T follicular helper cell (primary cell): ENCODE measurements around the gene CNPY1.

Source experiments
- DNase-seq: peaks from one replicate; pipeline ENCODE4 v3.0.0-alpha.2; 2020; ENCODE audit warnings: low read depth

The CNPY1 gene

DNA sequence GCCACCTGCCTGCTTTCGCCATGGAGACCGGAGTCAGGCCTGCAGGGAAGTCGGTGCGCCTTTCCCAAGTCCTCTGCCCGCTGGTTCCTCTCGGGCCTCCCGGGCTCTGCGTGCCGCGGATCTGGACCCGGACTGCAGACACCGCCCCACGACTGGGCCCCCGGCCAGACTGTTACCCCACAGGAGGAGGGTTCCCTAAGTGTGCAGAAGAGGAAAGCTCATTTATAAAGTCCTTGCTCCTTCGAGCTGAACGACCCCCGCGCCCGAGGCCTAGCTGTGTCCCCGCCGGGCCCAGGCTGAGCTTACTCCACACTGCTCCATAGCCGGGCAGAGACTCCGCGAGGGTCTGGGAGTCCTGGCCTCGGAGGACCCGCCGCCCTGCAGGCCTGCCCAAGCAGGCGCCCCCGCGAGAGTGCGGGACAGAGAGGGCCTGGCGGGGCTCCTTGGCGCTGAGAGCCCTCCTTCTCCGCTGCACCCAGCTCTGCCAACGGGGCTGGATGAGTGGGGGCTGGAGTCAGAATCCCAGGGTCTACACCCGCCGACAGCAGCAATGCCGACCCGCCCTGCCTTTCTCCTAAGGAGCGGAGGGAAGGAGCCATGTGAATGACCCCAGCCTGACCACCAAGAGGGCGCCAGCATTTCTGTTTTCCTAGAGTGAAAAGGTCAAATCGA is 80.1 kb downstream of the CNPY1 start:
- DNase-seq = no peak

DNA sequence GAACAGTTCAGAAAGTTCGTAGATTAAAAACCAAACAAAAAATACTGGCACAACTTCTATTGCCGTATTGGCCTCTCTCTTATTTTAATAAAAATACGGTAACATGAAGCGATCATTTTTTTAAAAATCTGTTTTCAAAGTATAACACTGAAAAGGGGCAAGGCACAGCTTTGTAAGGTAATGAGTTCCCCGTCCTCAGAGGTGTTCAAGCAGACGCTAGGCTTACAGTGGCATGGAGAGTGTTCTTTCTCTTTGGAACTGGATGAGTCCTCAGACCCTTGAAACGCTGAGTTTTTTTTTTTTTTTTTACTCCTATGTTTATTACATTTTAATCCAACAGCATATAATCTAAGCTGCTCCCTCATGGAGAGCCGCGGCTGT is 80.6 kb downstream of the CNPY1 start:
- no peak for DNase-seq

DNA sequence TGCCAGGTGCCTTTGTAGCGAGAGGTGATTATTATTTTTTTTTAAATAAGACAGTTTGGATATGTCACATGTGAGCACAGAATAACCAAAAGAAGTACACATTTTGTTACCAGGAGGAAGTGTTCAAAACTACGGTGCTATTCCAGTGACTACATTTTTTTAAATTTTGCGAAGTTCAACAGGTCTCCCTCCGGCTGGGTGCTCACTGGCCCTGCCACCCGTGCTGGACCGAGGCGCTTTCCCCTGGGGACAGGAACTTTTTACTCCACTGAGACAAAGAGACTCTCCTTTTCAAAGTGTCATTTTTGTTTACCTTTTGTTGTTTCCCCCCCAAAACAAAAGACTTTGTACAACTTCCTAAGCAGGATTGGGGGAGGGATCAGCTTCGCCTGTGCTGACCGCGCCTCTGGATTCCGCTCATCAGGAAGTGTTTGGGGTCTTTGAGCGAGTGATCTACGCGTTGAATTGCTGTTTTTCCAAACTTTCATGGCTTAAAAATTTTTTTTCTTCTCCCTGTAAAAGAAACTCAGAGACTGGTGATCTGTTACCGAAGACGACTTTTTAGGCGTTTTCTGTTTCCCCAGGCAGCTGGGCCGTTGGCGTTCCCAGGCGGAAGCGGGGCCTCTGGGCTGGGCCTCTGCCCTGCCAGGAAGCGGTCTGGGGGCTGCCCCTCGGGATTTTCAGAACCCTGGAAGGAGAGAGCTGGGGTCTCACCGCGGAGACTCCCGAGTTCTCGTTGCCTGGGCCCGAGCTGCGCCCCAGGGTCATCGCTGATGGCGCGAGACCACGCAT is 81.2 kb downstream of the CNPY1 start:
- no peak for DNase-seq

DNA sequence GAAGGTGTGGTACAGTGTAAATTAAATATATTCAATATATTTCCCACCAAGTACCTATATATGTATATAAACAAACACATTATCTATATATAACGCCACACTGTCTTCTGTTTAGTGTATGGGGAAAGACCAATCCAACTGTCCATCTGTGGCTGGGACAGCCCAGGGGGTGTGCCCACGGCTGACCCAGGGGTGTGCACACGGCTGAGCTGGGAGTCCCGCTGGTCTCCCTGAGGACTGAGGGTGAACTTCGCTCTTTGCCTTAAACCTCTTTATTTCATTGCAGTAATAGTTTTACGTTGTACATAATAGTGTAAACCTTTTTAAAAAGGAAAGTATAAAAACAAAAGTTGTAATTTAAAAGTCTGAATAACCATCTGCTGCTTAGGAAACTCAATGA is 82.2 kb downstream of the CNPY1 start:
- no peak for DNase-seq

DNA sequence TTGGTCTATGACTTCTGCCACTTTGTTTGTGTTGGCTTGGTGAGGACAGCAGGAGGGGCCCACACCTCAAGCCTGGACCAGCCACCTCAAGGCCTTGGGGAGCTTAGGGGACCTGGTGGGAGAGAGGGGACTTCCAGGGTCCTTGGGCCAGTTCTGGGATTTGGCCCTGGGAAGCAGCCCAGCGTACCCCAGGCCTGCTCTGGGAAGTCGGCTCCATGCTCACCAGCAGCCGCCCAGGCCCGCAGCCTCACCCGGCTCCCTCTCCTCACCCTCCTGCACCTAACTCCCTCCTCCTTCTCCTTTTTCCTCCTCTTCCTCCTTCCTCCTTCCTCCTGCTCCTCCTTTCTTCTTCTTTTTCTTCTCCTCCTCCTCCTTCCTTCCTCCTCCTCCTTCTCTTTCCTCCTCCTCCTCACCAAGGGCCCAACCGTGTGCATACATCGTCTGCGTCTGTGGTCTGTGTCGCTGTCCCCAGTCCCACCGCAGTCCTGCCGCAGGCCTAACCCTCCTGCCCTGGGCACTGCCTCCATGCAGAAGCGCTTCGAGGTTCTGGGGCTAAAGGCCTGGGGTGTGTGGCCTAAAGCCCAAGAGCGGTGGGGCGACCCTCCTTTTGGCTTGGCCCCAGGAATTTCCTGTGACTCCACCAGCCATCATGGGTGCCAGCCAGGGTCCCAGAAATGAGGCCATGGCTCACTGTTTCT is 83.1 kb downstream of the CNPY1 start:
- DNase-seq = no peak

DNA sequence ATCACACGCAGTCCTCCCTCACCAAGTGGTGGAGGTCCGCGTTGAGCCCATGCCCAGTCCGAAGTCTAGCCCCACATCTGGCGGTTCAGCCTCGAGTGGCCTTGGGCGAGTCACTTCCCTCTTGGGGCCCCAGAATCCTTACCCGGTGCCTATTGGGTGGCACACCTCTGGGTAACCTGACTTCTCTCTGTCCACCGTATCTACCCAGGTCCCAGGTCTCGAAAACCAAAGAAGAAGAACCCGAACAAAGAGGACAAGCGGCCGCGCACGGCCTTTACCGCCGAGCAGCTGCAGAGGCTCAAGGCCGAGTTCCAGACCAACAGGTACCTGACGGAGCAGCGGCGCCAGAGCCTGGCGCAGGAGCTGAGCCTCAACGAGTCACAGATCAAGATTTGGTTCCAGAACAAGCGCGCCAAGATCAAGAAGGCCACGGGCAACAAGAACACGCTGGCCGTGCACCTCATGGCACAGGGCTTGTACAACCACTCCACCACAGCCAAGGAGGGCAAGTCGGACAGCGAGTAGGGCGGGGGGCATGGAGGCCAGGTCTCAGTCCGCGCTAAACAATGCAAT is 84.1 kb downstream of the CNPY1 start:
- no peak for DNase-seq

DNA sequence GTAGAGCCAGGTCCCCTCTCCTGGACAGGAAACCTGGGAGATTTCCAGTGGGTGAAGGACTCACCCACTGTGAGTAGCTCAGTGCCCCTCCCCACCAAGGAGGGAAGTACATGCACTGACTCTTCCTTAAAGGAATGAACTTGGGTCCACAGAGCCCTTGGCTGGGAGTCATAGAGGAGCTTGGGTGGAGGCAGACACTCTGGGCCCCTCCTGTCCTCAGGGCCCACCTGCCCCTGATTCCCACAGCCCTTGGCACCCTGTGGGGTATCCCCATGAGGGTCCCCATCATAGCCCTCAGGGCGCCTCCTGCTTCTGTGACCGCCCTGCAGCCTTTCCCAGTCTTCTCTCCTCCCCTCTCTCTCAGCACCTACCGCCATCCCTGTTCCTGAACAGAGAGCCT is 84.7 kb downstream of the CNPY1 start:
- DNase-seq = no peak

DNA sequence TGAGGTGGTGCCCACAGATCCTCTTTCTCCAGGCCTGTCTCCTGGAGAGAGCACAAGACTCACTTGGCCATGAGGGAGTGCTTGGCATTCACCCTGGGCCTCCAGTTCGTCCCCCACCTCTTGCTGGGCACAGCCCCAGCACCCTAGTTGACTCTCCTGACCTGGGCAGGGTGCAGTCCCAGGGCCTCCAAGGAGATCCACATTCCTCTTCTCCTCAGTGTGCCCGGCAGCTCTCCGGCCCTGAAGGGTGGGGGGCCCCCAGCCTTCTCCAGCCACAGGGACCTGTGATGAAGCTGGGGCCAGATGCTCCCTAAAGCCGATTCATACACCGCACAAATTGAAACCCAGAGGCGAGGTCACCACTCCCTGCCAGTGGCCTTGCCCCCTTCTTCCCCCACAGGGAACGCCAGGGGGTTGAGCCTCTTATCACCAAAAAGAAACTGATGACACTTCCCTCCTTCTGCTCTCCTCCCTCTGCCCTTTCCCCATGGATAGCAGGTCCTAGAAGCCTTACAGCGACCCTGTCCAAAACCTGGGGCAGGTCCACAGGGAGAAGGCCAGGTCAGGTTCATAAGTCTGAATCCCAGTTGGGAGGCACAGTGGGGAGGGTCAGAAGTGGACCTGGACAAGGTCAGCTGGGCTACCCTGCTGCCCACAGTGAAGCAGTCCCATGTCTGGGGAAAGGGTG is 85.3 kb downstream of the CNPY1 start:
- DNase-seq = no peak

DNA sequence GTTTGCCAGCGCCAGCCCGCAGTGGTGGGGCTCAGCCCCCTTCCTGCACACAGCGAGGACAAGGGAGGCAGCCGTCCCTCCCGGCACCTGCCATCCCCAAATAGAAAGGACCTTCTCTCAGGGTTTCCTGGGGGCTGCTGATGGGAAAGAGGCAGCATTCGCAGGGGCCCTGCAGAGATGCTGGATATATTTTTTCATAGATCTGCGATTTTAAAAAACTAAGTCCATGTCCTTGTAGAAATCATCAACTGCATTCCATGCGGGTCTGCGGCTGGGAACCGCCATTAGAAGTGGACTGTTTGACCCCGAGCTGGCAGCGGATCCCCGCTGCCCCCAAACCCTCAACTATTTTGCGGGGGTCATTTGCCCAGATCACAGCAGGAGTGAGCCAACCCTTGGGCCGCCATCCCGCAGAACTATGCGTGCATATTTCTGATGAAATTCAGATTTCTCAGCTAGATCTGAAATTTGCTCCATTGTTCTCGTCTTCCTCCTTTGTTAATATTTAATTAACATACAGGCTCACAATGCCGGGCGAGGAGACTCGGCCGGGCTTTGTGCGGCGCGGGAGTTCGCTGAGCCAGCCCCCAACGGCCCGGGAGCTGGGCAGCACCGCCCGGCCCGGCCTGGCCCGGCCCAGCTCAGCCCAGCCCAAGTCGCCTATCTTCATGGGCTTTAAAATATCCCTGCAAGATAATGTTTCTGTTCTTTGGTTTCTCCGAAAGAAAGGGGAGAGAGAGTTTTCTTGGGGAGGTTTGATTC is 86.5 kb downstream of the CNPY1 start:
- DNase-seq = no peak

DNA sequence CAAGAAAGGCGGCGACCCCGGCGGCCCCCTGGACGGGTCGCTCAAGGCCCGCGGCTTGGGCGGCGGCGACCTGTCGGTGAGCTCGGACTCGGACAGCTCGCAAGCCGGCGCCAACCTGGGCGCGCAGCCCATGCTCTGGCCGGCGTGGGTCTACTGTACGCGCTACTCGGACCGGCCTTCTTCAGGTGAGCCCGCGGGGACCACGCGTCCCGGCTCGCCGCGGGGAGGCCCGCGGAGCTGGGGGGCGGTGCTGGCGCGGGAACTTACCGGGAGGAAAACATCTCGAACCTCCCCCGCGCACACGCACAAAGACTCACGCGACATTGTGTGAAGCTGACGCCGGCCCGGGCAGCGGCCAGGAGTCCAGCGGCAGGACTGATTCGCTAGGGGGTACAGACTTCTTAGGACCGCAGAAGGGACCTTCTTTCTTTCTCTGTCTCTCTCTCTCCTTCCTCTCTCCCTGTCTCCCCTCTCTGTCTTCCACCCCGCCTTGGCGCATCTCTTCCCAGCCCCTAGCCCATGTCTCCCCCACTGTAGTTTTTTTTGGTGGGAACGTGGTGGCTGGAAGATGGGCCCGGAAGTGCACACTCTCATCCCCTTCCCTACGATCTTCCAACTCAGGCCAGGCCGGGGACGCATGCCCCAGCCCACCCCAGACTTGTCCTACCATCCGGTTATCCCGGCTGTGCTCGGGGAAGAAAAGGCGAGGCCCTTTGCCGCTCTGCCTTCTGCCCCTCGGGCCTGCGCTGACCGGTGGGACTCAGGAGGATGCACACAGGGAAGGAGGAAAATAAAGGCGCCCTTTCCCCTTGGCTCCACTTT is 87.3 kb downstream of the CNPY1 start:
- DNase-seq = no peak

DNA sequence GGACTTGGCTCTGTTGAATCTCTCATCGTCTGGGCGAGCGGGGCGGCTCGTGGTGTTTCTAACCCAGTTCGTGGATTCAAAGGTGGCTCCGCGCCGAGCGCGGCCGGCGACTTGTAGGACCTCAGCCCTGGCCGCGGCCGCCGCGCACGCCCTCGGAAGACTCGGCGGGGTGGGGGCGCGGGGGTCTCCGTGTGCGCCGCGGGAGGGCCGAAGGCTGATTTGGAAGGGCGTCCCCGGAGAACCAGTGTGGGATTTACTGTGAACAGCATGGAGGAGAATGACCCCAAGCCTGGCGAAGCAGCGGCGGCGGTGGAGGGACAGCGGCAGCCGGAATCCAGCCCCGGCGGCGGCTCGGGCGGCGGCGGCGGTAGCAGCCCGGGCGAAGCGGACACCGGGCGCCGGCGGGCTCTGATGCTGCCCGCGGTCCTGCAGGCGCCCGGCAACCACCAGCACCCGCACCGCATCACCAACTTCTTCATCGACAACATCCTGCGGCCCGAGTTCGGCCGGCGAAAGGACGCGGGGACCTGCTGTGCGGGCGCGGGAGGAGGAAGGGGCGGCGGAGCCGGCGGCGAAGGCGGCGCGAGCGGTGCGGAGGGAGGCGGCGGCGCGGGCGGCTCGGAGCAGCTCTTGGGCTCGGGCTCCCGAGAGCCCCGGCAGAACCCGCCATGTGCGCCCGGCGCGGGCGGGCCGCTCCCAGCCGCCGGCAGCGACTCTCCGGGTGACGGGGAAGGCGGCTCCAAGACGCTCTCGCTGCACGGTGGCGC is 88.1 kb downstream of the CNPY1 start, which contains the start of gene EN2:
Gene EN2 (plus strand): TSS at position 19 of the 767 bp plus-strand sequence. CDS start 249 bp downstream, at position 268.
- no peak for DNase-seq

DNA sequence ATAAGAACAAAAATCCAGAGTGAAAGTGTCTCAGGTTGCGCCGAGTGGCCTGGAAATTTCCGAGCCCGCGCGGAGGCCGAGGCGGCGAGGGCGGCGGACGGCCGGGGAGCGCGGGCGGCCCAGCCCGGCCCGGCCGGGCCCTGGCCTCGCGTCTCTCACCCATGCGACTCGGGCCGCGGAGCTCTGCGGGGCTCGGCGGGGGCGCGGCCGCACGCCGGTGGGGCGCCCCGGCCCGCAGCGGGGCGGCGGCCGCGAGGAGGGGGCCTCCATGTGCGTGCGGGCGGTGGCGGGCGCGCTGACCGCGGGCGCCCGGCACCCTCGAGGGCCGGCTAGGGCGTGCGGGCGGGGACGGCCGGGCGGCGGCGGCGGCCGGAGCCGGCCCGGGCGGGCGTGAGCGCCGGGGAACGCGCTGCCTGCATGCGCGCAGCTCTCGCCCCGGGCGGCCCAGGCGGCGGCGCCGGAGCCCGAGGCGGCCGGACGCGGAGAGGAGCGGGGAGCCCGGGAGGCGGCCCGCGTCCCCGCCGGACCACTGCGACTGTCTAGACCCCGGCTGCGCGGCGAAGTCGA is 88.7 kb downstream of the CNPY1 start:
- no peak for DNase-seq

DNA sequence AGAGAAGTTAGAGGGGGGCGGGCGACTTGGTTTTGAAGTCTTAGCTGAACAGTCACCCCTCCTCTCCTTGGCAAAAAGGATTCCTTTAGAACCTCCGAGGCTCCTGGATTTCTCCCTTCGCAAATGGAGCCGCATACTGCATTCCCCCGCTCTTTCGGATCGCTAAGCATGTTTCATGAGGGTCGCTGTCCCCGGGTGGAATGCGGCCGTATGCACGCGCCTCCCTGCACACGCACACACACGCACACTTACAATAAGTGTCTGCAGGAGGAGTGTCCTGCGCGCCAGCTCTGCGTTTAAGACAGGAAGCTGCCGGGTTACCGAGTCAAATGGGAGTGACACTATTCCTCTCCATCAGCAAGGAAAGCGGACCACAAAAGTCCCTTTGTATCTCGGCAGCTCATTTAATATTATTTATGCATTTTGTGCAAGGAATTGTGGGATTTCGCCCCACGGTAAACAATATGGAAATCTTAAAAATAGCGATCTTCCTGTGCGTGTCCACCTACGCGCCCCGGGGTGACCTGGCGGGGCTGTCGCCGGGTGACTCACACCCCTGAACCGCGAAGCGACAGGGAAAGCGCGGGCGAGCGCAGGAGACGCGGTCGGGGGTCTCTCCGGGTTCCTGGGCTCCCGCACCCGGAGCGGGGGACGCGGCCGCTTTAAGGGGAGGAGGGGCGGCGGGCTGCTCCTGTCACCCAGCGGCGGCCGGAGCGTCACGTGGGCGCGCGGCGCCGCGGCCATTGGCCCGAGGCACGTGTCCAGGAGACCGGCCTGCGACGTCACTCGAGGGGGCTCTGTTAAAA is 89.4 kb downstream of the CNPY1 start:
- no peak for DNase-seq

DNA sequence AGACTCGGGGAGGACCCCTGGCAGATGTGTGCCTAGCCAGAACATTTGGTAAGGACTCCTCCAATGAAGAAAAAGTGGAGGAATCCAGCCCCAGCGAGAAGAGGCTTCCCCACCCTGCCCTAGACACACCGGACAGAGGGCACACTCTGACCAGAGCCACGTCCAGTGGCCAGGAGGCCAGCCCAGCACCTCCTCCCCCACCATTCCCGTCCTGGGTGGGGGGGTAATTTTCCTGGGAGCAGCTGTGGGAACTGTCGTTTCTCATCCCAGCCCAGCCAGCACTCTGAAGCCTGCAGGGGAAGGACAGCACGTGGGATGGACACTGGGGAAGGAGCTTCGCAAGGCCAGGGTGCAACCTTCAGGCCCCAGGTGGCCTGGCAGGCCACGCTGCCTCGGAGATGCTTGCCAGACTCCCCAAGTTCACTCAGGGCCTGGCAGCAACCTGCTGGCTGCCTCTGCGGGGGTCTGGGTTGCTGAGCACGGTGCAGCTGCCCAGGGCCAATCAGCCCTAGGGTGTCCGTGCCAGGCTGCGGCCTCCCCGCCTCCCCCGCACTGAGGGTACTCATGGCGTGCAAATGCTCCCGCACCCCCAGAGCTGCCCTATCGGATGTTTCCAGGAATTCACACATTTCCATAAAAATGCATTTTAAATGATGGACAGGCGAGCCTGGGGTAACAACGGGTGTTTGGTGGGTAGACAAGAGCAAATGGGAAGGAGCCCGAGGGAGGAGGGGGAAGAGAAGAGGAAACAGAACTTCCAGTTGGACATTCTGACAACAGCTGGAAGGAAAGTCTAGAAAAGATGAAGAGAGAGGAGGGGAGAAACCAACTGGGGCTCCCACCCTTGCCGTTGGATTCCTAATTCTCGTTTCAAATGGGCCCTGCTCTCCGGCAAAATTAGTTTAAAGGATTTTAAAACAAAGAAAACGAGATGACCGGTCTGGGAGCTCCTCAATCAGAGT is 90.3 kb downstream of the CNPY1 start:
- no peak for DNase-seq

DNA sequence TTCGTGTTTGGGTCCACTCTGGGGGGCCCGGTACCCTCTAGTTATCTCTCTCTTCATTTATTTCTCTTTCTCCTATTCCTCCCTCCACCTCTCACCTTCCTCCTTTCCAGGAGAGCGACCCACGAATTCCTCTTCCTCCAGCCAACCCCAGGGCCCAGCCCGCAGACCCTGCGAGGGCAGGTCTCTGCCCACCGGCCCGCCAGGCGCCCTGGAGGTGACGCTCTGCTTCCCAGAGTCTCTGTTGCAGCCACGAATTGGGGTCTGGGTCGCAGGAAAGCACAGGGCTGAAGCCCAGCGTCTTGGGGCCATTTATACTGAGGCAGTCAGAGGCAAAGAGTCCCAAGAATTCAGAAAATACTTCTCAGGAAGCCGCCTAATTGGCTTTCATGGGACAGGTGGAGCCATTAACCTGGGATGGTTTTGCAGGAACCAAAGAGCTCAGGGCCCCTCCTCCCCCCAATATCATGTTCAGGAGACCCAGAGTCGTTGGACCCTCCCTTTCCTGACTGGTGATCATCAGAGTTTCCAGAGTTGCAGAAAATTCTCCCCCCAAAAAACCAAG is 91.1 kb downstream of the CNPY1 start:
- no peak for DNase-seq

DNA sequence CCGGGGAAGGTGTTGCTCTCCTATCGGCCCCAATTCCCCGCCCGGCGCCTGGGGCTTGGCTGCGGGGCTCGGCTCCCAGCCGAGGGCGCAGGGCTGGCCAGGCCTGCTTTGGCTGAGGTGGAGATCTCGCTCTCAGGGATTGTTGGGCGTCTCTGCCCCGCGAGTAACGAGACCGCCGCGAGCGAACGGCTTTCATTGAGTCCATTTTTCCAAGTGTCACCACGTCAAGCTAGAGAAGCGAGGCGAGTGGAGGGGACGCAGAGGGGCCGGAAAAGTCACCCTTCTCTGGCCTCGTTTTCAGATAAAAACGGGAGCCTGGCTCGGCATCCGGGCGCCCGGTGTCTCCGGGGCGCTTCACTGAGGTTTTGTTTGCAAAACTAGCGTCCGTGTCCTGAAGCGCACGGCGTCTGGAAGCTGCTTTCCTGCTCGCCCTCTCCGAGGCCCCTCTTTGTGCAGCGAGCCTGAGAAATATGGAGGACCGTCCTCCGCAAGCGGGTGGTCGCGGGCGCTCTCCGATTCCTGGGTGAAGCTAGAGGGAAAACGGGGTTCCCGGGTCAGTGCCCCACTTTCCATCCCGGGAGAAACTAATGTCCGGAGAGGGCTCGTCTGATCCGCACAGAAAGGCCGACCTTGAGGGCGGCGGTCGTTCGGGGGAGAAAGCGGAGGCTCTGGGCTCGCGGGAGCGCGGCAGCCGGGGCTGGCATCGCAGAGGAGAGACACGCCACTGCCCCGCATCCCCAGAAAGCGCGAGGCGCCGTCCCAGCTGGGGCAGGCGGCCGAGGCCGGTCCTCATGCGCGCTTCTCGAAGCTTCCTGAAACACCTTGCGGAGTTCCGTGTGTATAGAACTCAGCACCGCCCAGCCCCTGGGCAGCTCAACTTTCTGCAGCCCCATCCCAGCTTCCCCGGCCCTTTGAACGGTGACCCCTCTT is 91.9 kb downstream of the CNPY1 start:
- no peak for DNase-seq
